Karpas-422 (cell line): ENCODE results near the gene DOLPP1. TPM values are rescaled to one million over a fixed set of nuclear protein-coding genes. Genes with fewer than 3 reads are reported as not detected.
"Not testable (repeated sequence)": the region's sequence is repeated elsewhere in the genome, so short reads cannot be mapped to it uniquely, and the experiment has no call there.

Experiments used
- DNase-seq: peaks from one replicate; pipeline ENCODE4 v3.0.0-alpha.2; 2015
- H2AFZ ChIP-seq: fragments of 200-600 bp; sonication (generic); 2 replicates; pipeline ENCODE4 v1.6.1; 2014; ENCODE audit warnings: antibody characterized with exemption, low read length, mixed read lengths
- H3K27ac ChIP-seq: fragments of 200-600 bp; sonication (generic); 2 replicates; pipeline ENCODE4 v1.5.1; 2014; ENCODE audit warnings: mild to moderate bottlenecking, low read length, moderate library complexity
- H3K27me3 ChIP-seq: fragments of 200-600 bp; sonication (generic); 2 replicates; pipeline ENCODE4 v1.6.1; 2014; ENCODE audit warnings: low read length, mixed read lengths
- H3K36me3 ChIP-seq: fragments of 200-600 bp; sonication (generic); 2 replicates; pipeline ENCODE4 v1.6.1; 2014; ENCODE audit warnings: low read length, mixed read lengths; ENCODE audit not compliant: insufficient read depth
- H3K4me1 ChIP-seq: fragments of 200-600 bp; sonication (generic); 2 replicates; pipeline ENCODE4 v1.6.1; 2014; ENCODE audit warnings: mild to moderate bottlenecking, low read length, mixed read lengths
- H3K4me2 ChIP-seq: fragments of 200-600 bp; sonication (generic); 2 replicates; pipeline ENCODE4 v1.6.1; 2014; ENCODE audit warnings: low read length, low read depth, mild to moderate bottlenecking; ENCODE audit not compliant: poor library complexity, severe bottlenecking
- H3K4me3 ChIP-seq: fragments of 200-600 bp; sonication (generic); 2 replicates; pipeline ENCODE4 v1.5.1; 2014; ENCODE audit warnings: mild to moderate bottlenecking, antibody characterized with exemption, low read length, mixed read lengths
- H3K79me2 ChIP-seq: fragments of 200-600 bp; sonication (generic); 2 replicates; pipeline ENCODE4 v1.6.1; 2014; ENCODE audit warnings: mild to moderate bottlenecking, low read length, mixed read lengths
- H3K9ac ChIP-seq: fragments of 200-600 bp; sonication (generic); 2 replicates; pipeline ENCODE4 v1.6.0; 2014; ENCODE audit warnings: low read length
- H3K9me2 ChIP-seq: fragments of 200-600 bp; sonication (generic), shearing (Covaris generic); replicated peaks from 2 replicates; pipeline ENCODE4 v1.6.0; 2014; ENCODE audit warnings: mild to moderate bottlenecking, low read length, moderate library complexity; ENCODE audit not compliant: insufficient read depth
- H3K9me3 ChIP-seq: fragments of 300-700, 200-600 bp; sonication (generic); 2 replicates; pipeline ENCODE4 v1.6.1; 2014; ENCODE audit warnings: low read length, mixed read lengths
- H4K20me1 ChIP-seq: fragments of 200-600 bp; sonication (generic); 2 replicates; pipeline ENCODE4 v1.6.1; 2014; ENCODE audit warnings: mild to moderate bottlenecking, antibody characterized with exemption, low read length, low read depth; ENCODE audit not compliant: insufficient read depth
- total RNA-seq: library from RNA; depleted of rRNA; stranded (reverse); fragments of >200 nt; shearing (Covaris generic); gene quantifications from 2 replicates; pipeline ENCODE4 v1.2.3, GENCODE V29; 2014; ENCODE audit warnings: low replicate concordance; rRNA removed

The DOLPP1 gene, protein sequence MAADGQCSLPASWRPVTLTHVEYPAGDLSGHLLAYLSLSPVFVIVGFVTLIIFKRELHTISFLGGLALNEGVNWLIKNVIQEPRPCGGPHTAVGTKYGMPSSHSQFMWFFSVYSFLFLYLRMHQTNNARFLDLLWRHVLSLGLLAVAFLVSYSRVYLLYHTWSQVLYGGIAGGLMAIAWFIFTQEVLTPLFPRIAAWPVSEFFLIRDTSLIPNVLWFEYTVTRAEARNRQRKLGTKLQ
- total RNA-seq = 6.7 and 9.1 TPM in 2 replicates

DNA sequence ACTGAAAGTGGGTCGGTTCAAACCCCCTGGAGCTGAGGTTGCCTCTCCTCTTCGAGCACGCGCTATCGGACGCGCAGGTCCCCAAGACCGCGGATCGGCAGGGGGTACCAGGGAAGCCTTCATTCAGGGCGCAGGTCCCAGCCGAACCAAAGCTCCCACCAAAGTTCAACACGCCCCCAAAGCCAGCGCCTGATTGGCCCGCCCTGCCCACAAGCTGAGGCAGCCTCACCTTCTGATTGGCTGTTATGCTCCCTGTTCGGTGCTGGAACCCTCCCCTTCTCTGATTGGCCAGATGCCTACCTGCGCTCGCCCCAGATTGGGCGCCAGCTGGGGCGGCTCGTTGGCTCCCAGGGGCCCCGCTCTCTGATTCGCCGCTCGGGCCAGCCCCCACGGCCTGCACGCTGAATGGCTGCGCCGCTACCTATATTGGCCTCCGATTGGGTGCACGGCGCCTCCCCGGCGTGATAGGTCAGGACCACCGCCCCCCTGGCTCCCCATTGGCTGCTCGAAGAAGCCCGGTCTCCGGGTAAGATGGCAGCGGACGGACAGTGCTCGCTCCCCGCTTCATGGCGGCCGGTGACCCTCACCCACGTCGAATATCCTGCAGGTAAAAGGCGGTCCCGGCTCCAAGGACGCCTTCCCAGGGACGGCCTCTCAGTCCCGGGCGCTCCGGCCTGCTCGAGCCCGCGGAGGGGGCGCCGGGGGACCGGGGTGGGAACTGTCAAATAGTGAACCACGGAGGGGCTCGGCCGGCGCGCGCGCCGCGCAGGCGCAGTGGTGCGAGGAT lies at the start of gene DOLPP1:
Gene DOLPP1 (plus strand): TSS at position 511 of the 787 bp plus-strand sequence. CDS start 21 bp downstream, at position 532.
- Histone ChIP-seq H3K4me2 (peak within 1 kb of the TSS; percentile 97), H3K36me3 (no peaks in the 10 kb centered on the region), H3K4me1 (peaks cover 21% of the 10 kb centered on the region), H3K27ac (peak within 1 kb of the TSS; percentile 35; the same call in 1 of the 2 replicates), H3K9ac (peak within 1 kb of the TSS; percentile 84), H3K79me2 (peaks cover 31% of the 10 kb centered on the region), H3K4me3 (peak within 1 kb of the TSS; percentile 91), H3K27me3 (no peaks in the 10 kb centered on the region), H3K9me2 (no peaks in the 10 kb centered on the region), H2AFZ (peak within 1 kb of the TSS; percentile 90), H4K20me1 (0 out of 2 replicates have a peak, but pooled peaks cover 9% of the 10 kb centered on the region), H3K9me3 (no peaks in the 10 kb centered on the region)
- DNase-seq = peak; percentile 100

DNA sequence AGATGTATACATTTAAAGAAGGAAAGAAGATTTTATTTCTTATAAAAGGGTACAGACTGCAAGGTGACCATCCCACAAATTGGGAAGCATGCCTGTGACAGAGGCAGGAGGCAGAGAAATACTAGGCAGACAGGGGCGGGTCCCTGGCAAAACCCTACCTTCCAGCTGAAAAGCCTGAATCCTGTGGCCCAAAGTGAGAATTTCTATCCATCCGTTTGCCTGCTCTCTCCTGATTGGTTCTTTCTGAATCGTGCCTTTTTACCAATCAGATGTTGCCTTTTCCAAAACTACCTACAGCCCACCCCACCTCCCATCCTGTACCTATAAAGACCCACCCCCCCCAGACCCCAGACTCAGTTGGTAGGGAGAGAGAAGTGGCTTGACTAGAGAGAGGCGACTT lies 49.4 kb upstream of the DOLPP1 start:
- H3K4me2 ChIP-seq = no peak overlapping the region
- H3K9me2 ChIP-seq = no peaks in the 10 kb centered on the region
- H2AFZ ChIP-seq = no peak overlapping the region
- no peaks in the 10 kb centered on the region for H3K36me3 ChIP-seq
- H3K79me2 ChIP-seq = peaks cover 15% of the 10 kb centered on the region
- no peaks in the 10 kb centered on the region for H3K27me3 ChIP-seq
- no peak overlapping the region for H3K4me3 ChIP-seq
- H4K20me1 ChIP-seq = peaks cover 8% of the 10 kb centered on the region; the same call in 1 of the 2 replicates
- DNase-seq = no peak
- H3K9me3 ChIP-seq = no peaks in the 10 kb centered on the region
- no peak overlapping the region for H3K27ac ChIP-seq
- H3K4me1 ChIP-seq = peaks cover 19% of the 10 kb centered on the region
- no peak overlapping the region for H3K9ac ChIP-seq

DNA sequence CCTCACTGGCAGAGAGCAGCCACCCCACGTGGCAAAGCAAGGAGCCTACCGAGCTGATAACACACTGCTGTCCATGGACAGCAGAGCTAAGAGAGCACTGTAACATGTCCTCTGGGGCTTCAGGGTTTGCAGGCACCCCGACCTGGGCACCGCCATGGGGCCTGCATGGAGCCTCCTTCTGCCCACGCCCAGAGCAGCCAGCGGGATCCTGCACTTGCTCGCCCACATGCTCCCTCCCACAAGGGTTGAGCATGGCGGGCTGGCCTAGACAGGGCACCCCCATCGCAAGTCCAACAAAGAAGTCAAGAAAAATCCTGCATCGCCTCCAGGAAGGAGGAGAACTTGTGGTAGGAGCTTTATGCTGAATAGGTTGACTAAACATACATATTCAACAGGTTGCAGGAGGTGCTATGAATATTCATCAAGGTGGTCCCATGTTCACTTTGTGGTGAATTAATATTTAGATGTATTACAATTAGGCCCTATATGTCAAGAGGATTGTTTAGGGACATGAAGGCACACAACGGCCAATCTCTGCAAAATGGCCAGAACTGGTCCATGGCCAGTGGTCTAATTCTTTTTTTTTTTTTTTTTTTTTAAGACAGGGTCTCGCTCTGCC lies 48.3 kb upstream of the DOLPP1 start:
- no peak for DNase-seq
- Histone ChIP-seq H3K79me2 (peaks cover 15% of the 10 kb centered on the region), H3K4me2 (no peak overlapping the region), H3K4me3 (no peak overlapping the region), H3K9me3 (no peaks in the 10 kb centered on the region), H3K4me1 (peaks cover 13% of the 10 kb centered on the region), H3K27me3 (no peaks in the 10 kb centered on the region), H3K27ac (no peak overlapping the region), H3K9ac (no peak overlapping the region), H2AFZ (no peak overlapping the region), H3K36me3 (no peaks in the 10 kb centered on the region), H3K9me2 (no peaks in the 10 kb centered on the region), H4K20me1 (peaks cover 6% of the 10 kb centered on the region; the same call in 1 of the 2 replicates)

DNA sequence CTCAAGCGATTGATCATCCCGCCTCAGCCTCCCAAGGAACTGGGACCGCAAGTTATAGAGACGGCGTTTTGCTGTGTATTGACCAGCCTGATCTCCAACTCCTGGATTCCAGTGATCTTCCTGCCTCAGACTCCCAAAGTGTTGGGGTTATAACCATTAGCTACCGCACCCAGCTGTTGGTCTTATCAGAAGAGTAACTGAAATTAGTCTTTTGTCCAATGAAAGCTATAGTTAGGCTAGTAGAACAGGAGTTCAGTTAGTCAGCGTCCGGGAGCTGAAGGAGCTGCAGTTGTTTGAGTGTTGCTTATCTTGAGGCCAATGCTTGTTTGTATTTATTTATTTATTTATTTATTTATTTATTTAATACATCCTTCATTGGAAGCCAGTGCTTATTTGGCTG lies 47.7 kb upstream of the DOLPP1 start:
- no peaks in the 10 kb centered on the region for H3K9me2 ChIP-seq
- H3K27me3 ChIP-seq = no peaks in the 10 kb centered on the region
- no peak overlapping the region for H3K27ac ChIP-seq
- H3K4me2 ChIP-seq = no peak overlapping the region
- H4K20me1 ChIP-seq = peaks cover 11% of the 10 kb centered on the region; the same call in 1 of the 2 replicates
- no peaks in the 10 kb centered on the region for H3K9me3 ChIP-seq
- H3K79me2 ChIP-seq = peaks cover 17% of the 10 kb centered on the region
- DNase-seq = no peak
- no peaks in the 10 kb centered on the region for H3K36me3 ChIP-seq
- no peak overlapping the region for H3K4me3 ChIP-seq
- peaks cover 19% of the 10 kb centered on the region for H3K4me1 ChIP-seq
- no peak overlapping the region for H2AFZ ChIP-seq
- no peak overlapping the region for H3K9ac ChIP-seq

GRCh38 chr9:129035838-129036237 lies 45.1 kb upstream of the DOLPP1 start:
- H3K27me3 ChIP-seq, H3K27ac ChIP-seq, H3K9me3 ChIP-seq, H3K36me3 ChIP-seq, H3K9me2 ChIP-seq, DNase-seq: not testable (repeated sequence)
- Histone ChIP-seq H3K4me3 (peak overlapping the region; percentile 70), H3K4me2 (peak overlapping the region; percentile 92), H2AFZ (peak overlapping the region; percentile 99), H3K4me1 (peaks cover 18% of the 10 kb centered on the region), H3K79me2 (peaks cover 36% of the 10 kb centered on the region), H3K9ac (peak overlapping the region; percentile 75), H4K20me1 (peaks cover 14% of the 10 kb centered on the region; the same call in 1 of the 2 replicates)

DNA sequence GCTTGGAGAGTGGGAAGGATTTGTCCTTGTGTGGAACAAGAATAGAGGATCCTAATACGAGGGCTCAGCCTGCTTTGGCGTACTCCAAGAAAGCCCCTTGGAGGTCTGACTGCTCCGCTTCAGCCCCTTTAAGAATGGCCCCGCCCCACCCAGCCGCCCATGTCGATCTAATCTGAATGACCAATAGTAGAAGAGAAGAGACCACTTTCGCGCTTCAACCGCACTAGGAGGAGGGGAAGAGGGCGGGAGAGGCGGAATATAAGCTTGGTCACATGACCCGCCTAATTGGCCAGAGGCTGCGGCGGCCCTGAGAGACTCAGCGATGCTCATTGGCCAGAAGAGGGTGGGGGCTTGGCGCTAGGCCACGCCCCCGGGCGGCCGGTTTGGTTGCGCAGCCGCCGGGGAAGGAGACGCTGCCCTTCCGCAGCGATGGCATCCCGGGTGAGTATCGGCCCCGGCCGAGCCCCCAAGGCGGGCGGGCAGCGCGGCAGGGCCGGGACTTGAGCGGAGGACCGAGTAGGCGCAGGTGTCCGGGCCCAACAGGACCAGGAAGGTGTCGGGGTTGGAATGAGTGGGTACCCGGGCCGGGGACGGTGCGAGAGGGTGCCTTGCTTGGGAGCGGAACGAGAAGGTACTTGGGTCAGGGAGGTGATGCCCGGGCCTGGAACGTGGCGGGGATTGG lies 44.5 kb upstream of the DOLPP1 start, which contains the start of gene MIGA2:
Gene MIGA2 (plus strand): TSS at position 386 of the 682 bp plus-strand sequence. CDS start 3,969 bp downstream, outside the sequence.
- Histone ChIP-seq H3K4me1 (peaks cover 18% of the 10 kb centered on the region), H2AFZ (peak within 1 kb of the TSS; percentile 99), H3K9me3 (no peaks in the 10 kb centered on the region), H3K4me2 (peak within 1 kb of the TSS; percentile 92), H3K27me3 (no peaks in the 10 kb centered on the region), H3K79me2 (peaks cover 36% of the 10 kb centered on the region), H4K20me1 (peaks cover 14% of the 10 kb centered on the region; the same call in 1 of the 2 replicates), H3K36me3 (no peaks in the 10 kb centered on the region), H3K4me3 (peak within 1 kb of the TSS; percentile 96), H3K9me2 (no peaks in the 10 kb centered on the region), H3K27ac (no peak within 1 kb of the TSS), H3K9ac (peak within 1 kb of the TSS; percentile 92)
- peak; percentile 99 for DNase-seq

- Histone ChIP-seq H2AFZ (peak overlapping the region; percentile 53; the same call in 1 of the 2 replicates), H3K9ac (peak overlapping the region; percentile 92), H3K9me2 (no peaks in the 10 kb centered on the region), H3K27me3 (no peaks in the 10 kb centered on the region), H3K36me3 (peaks cover 4% of the 10 kb centered on the region; the same call in 1 of the 2 replicates), H3K9me3 (no peaks in the 10 kb centered on the region), H3K79me2 (peaks cover 42% of the 10 kb centered on the region), H3K4me2 (peak overlapping the region; percentile 89), H3K4me1 (peaks cover 18% of the 10 kb centered on the region), H3K27ac (no peak overlapping the region), H3K4me3 (peak overlapping the region; percentile 96), H4K20me1 (peaks cover 14% of the 10 kb centered on the region; the same call in 1 of the 2 replicates)
- peak; percentile 61 for DNase-seq
Measured at GRCh38 chr9:129036923-129037766, 43.8 kb upstream of the DOLPP1 start.
